Activated naive CD8-positive, alpha-beta T cell treated with anti-CD3 and anti-CD28 coated beads, Interleukin-2, amount 10 ng/mL, durations not matched to agents 7 days and 5 days (primary cell): ENCODE results near the gene MAPKAP1. TPM values are rescaled to one million over a fixed set of nuclear protein-coding genes. Genes with fewer than 3 reads are reported as not detected.
"Not testable (repeated sequence)": the region's sequence is repeated elsewhere in the genome, so short reads cannot be mapped to it uniquely, and the experiment has no call there.

Experiments
- ATAC-seq: fragments of 150-1000 bp; cut with Tn5 transposase; one replicate; pipeline ENCODE4 v1.10.0; 2021; ENCODE audit warnings: low read depth, moderate library complexity
- POLR2A ChIA-PET: fragments of 350-600 bp; sonication (Branson Sonifier 250); formaldehyde crosslinking; loops from one replicate; lab custom pipeline; 2021; ENCODE audit warnings: antibody characterized with exemption; lab: Charles Lee
- DNase-seq: peaks from one replicate; pipeline ENCODE4 v3.0.0; 2021
- H3K27ac Mint-ChIP-seq: one replicate; pipeline ENCODE4 v1.8.0; 2022; ENCODE audit warnings: mild to moderate bottlenecking, mixed read lengths
- H3K27me3 Mint-ChIP-seq: one replicate; pipeline ENCODE4 v1.8.0; 2022; ENCODE audit warnings: mild to moderate bottlenecking, moderate library complexity, mixed read lengths
- H3K36me3 Mint-ChIP-seq: one replicate; pipeline ENCODE4 v1.8.0; 2021; ENCODE audit warnings: mild to moderate bottlenecking, mixed read lengths
- H3K4me1 Mint-ChIP-seq: one replicate; pipeline ENCODE4 v1.8.0; 2021; ENCODE audit warnings: mixed read lengths
- H3K4me3 Mint-ChIP-seq: one replicate; pipeline ENCODE4 v1.8.0; 2022; ENCODE audit warnings: mild to moderate bottlenecking, moderate library complexity, mixed read lengths
- H3K9me3 Mint-ChIP-seq: one replicate; pipeline ENCODE4 v1.8.0; 2021; ENCODE audit warnings: mixed read lengths
- total RNA-seq, 2 experiments: library from RNA; stranded (reverse); gene quantifications; one replicate each; pipeline ENCODE4 v1.2.3, GENCODE V29; 2021

The MAPKAP1 gene
- total RNA-seq, 2 experiments from 2014 or later, result 48.2 to 51.5 TPM

GRCh38 chr9:125570246-125570645 lies 136.8 kb downstream of the MAPKAP1 start:
- Mint-ChIP-seq H3K4me1 (peaks cover 6% of the 10 kb centered on the region), H3K4me3 (no peak overlapping the region), H3K27me3 (no peaks in the 10 kb centered on the region), H3K27ac (no peak overlapping the region), H3K36me3 (peaks cover 39% of the 10 kb centered on the region), H3K9me3 (peaks cover 21% of the 10 kb centered on the region)
- ATAC-seq (no peak), DNase-seq (no peak)
- POLR2A ChIA-PET, result no interaction called here

DNA sequence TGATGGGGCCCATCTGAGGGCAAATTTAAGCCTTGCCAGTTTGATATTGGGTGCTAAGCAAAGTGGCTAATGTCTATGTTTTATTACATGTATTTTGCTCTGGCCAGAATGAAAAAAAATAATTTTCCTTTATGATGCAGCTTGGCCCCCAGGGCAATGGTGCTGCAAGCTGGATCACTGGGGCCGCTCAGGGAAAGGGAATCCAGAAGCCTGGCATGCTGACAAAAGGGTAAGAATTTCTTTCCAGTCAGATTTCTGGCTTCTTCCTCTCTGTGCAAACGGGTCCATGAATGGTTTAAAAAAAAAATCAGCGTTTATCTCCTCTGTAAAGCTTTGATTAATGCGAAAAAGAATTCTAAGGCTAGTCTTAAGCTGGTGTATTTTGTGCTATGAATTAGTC lies 138.4 kb downstream of the MAPKAP1 start:
- POLR2A ChIA-PET, result no interaction called here

DNA sequence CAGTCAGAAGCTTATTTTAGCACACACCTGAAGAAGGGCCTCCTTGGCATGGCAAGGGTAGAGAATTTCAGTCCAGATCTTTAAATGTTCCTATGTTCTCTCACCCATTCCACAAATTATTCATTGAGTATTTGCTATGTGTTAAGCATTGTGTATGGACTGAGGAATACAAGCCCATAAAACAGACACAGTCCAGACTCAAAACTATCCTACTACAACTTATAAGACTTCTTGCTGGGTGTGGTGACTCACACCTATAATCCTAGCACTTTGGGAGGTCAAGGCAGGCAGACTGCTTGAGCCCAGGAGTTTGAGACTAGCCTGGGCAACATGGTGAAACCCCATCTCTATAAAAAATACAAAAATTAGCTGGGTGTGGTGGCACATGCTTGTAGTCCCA lies 141.0 kb downstream of the MAPKAP1 start:
- H3K9me3 Mint-ChIP-seq, POLR2A ChIA-PET, H3K27ac Mint-ChIP-seq, H3K4me3 Mint-ChIP-seq, DNase-seq, ATAC-seq, H3K27me3 Mint-ChIP-seq: not testable (repeated sequence)
- peaks cover 20% of the 10 kb centered on the region for H3K4me1 Mint-ChIP-seq
- peaks cover 19% of the 10 kb centered on the region for H3K36me3 Mint-ChIP-seq

More for the DNA sequence above, 138.4 kb downstream of the MAPKAP1 start:
- ATAC-seq (no peak), DNase-seq (no peak)
- Mint-ChIP-seq H3K9me3 (peaks cover 14% of the 10 kb centered on the region), H3K4me3 (no peak overlapping the region), H3K4me1 (peaks cover 8% of the 10 kb centered on the region), H3K36me3 (peaks cover 33% of the 10 kb centered on the region), H3K27me3 (no peaks in the 10 kb centered on the region), H3K27ac (no peak overlapping the region)

DNA sequence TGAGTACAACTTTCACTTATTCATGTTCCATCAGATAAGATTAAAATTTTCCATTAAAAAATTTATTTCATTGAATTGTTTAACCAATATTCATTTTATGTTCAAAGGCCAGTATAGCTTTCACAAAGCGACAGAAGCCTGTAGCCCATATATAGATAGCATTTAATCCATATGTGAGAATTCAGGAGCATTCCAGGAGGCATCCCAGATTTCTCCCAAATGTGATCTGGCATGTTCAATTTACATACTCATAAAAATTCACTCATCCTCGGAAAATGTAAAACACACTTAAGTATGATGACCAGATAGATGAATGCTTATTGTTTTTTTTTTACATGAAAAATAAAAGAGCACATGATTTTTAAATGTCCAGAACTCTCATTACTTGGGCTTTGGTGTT lies 141.9 kb downstream of the MAPKAP1 start:
- H3K27ac Mint-ChIP-seq, result no peak overlapping the region
- H3K4me3 Mint-ChIP-seq, result no peak overlapping the region
- POLR2A ChIA-PET, result no interaction called here
- H3K4me1 Mint-ChIP-seq, result peaks cover 23% of the 10 kb centered on the region
- H3K27me3 Mint-ChIP-seq, result no peaks in the 10 kb centered on the region
- peaks cover 15% of the 10 kb centered on the region for H3K36me3 Mint-ChIP-seq
- DNase-seq, result no peak
- H3K9me3 Mint-ChIP-seq, result peaks cover 3% of the 10 kb centered on the region
- no peak for ATAC-seq

DNA sequence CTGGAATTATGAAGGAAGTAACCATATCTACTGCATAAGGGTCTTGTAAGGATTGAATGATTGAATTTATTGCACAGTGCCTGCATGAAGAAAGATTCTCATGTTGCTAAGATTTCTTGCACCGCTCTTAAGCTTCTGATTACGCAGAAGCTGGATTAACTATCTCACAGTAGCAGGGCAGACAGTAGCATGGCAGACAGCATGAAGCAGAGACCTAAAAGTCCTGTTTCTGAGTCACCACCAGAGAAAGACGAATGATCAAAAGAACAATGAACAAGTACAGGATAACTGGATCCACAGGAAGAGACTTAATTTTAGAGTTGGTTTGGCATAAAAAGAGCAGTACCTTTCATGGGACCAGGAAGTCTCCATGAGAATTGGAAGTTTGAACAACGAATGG lies 142.4 kb downstream of the MAPKAP1 start:
- H3K27ac Mint-ChIP-seq, result no peak overlapping the region
- H3K4me3 Mint-ChIP-seq, result no peak overlapping the region
- peaks cover 2% of the 10 kb centered on the region for H3K9me3 Mint-ChIP-seq
- H3K27me3 Mint-ChIP-seq, result no peaks in the 10 kb centered on the region
- DNase-seq (no peak), ATAC-seq (no peak)
- peaks cover 27% of the 10 kb centered on the region for H3K4me1 Mint-ChIP-seq
- POLR2A ChIA-PET, result no interaction called here
- peaks cover 15% of the 10 kb centered on the region for H3K36me3 Mint-ChIP-seq

GRCh38 chr9:125561509-125562148 lies 145.4 kb downstream of the MAPKAP1 start:
- Mint-ChIP-seq H3K9me3 (no peaks in the 10 kb centered on the region), H3K4me3 (peak overlapping the region; percentile 59), H3K4me1 (peaks cover 27% of the 10 kb centered on the region), H3K36me3 (peaks cover 14% of the 10 kb centered on the region), H3K27me3 (no peaks in the 10 kb centered on the region), H3K27ac (peak overlapping the region; percentile 60)
- ATAC-seq (peak; percentile 68), DNase-seq (no peak)
- POLR2A ChIA-PET, result no interaction called here

- H3K27me3 Mint-ChIP-seq, result no peaks in the 10 kb centered on the region
- H3K9me3 Mint-ChIP-seq, result no peaks in the 10 kb centered on the region
- H3K27ac Mint-ChIP-seq, result no peak overlapping the region
- no peak overlapping the region for H3K4me3 Mint-ChIP-seq
- H3K36me3 Mint-ChIP-seq, result peaks cover 13% of the 10 kb centered on the region
- DNase-seq (no peak), ATAC-seq (no peak)
- peaks cover 25% of the 10 kb centered on the region for H3K4me1 Mint-ChIP-seq
- POLR2A ChIA-PET, result no interaction called here
Observed at GRCh38 chr9:125559894-125560293, 147.1 kb downstream of the MAPKAP1 start.

DNA sequence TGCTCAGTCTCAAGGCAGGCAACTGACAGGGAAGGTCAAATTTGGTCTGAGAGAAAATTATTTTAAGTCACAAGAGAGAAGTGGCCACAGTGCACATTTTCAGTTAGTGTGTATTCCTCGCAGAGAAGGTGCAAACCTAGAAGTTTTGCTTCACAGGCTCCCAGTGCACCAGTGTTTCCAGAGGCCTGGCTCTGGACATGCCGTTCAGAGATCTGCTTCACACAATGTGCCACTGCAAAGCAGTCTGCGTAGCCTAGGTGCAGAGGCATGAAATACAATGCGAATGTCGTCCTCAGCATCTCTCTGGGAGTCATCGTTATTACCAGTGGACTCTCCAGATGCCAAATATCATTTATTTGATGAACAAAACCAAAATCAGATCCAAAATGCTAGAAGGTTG lies 147.8 kb downstream of the MAPKAP1 start:
- Mint-ChIP-seq H3K27ac (no peak overlapping the region), H3K36me3 (peaks cover 9% of the 10 kb centered on the region), H3K4me1 (peaks cover 27% of the 10 kb centered on the region), H3K27me3 (no peaks in the 10 kb centered on the region), H3K9me3 (no peaks in the 10 kb centered on the region), H3K4me3 (no peak overlapping the region)
- POLR2A ChIA-PET, result no interaction called here
- no peak for DNase-seq
- ATAC-seq, result no peak

GRCh38 chr9:125558453-125559092 lies 148.4 kb downstream of the MAPKAP1 start:
- POLR2A ChIA-PET, result no interaction called here
- DNase-seq (no peak), ATAC-seq (peak; percentile 46)
- Mint-ChIP-seq H3K9me3 (no peaks in the 10 kb centered on the region), H3K27me3 (no peaks in the 10 kb centered on the region), H3K36me3 (peaks cover 9% of the 10 kb centered on the region), H3K4me3 (no peak overlapping the region), H3K4me1 (peaks cover 26% of the 10 kb centered on the region), H3K27ac (no peak overlapping the region)

DNA sequence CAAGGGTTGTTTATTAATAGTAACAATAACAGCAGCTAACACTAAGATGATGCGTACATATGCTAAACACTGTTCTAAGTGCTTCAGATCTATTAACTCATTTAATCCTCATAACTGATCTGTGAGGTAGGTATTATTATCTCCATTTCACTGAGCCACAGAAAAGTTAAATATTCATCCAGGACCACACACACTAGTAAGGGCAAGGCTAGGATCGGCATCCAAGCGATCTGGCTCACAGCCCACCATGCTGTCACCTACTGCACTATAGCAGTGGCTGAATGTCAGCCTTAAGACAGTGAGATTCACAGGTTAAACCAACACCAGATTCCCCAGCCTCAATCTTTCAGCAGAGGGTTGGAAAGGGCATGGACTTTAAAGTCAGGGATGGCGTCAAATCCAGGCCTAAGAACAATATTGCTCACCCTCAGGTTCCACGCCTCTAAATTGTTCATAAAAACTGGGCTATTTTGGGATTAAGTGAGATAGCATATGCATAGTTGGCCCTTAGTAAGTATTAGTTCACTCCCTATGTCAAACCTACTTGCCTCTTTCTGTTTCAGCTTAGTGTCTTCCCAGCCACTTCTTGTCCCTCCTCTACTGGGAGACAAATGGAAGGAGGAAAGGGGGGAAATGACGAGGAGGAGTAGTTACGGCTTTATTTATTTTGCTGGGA lies 150.8 kb downstream of the MAPKAP1 start:
- H3K36me3 Mint-ChIP-seq, result peaks cover 11% of the 10 kb centered on the region
- H3K9me3 Mint-ChIP-seq, result no peaks in the 10 kb centered on the region
- no peak overlapping the region for H3K27ac Mint-ChIP-seq
- no peak for ATAC-seq
- no peaks in the 10 kb centered on the region for H3K27me3 Mint-ChIP-seq
- peaks cover 12% of the 10 kb centered on the region for H3K4me1 Mint-ChIP-seq
- DNase-seq, result no peak
- POLR2A ChIA-PET, result no interaction called here
- H3K4me3 Mint-ChIP-seq, result no peak overlapping the region

GRCh38 chr9:125554726-125555125 lies 152.3 kb downstream of the MAPKAP1 start:
- Mint-ChIP-seq H3K27ac (no peak overlapping the region), H3K9me3 (no peaks in the 10 kb centered on the region), H3K36me3 (peaks cover 9% of the 10 kb centered on the region), H3K4me3 (no peak overlapping the region), H3K27me3 (no peaks in the 10 kb centered on the region), H3K4me1 (peaks cover 5% of the 10 kb centered on the region)
- ATAC-seq (no peak), DNase-seq (no peak)
- POLR2A ChIA-PET, result no interaction called here

- H3K27me3 Mint-ChIP-seq, result no peaks in the 10 kb centered on the region
- no peak overlapping the region for H3K4me3 Mint-ChIP-seq
- DNase-seq, result no peak
- H3K36me3 Mint-ChIP-seq, result peaks cover 2% of the 10 kb centered on the region
- POLR2A ChIA-PET, result no interaction called here
- no peaks in the 10 kb centered on the region for H3K9me3 Mint-ChIP-seq
- H3K27ac Mint-ChIP-seq, result no peak overlapping the region
- H3K4me1 Mint-ChIP-seq, result peaks cover 3% of the 10 kb centered on the region
- no peak for ATAC-seq
Observed at GRCh38 chr9:125551781-125552180, 155.2 kb downstream of the MAPKAP1 start.

DNA sequence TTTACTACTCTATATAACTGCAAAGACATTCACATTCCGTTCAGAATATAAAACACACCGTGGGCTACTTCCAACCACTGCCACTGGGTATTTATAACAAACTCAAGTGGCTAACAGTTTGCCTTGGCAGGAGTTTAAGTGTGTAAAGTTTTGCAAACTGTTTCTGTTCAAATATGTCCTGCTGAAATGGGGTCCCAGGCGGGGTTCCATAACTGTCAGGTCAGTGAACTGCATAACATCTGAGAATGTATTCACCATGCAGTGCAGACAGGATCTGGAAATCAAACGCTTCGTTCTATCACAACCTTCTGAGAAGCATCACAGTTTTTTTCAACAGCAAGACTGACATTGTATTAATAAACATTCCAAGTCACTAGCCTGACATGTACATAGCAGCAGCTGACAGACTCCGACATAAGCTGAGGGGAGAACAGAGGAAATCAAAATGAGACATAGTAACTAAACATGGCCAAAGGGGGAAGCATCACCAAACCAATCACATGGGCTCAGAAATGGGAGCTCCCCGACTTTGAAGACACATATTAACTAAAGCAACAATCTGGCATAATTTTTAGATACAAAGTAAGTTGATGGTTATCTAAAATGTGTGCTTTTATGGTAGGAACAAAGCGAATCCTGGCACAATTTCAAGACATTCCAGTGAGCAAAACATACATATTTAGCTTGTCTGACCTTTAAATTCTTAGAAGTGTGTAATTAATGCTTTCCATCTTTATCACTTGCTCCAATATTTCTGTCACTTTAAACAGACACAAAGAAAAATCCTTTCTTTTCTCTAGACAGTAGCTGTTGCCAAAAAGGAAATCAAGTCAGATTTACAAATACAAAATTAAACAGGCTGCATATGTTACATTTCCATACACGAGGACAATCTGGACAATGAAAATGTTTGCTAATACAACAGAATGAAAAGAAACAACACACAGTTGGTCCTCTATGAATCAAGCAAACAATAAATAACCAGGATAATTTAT lies 156.8 kb downstream of the MAPKAP1 start:
- Mint-ChIP-seq H3K27ac (no peak overlapping the region), H3K36me3 (peaks cover 2% of the 10 kb centered on the region)
- DNase-seq, result no peak

More for the DNA sequence above, 156.8 kb downstream of the MAPKAP1 start:
- POLR2A ChIA-PET, result no interaction called here
- Mint-ChIP-seq H3K4me3 (no peak overlapping the region), H3K27me3 (no peaks in the 10 kb centered on the region), H3K9me3 (no peaks in the 10 kb centered on the region), H3K4me1 (peaks cover 3% of the 10 kb centered on the region)
- ATAC-seq, result no peak
